ENCODE measurements around the gene MAP4K1. TPM values are rescaled to one million over a fixed set of nuclear protein-coding genes. Genes with fewer than 3 reads are reported as not detected.
"Not testable (repeated sequence)": the region's sequence is repeated elsewhere in the genome, so short reads cannot be mapped to it uniquely, and the experiment has no call there.

The MAP4K1 gene
- polyA plus RNA-seq, 2 of the 4 experiments (the other 2 are of a cell fraction): 1.2 to 2.6 TPM

- FAIRE-seq (peak; percentile 92), DNase-seq (ENCODE audit: low read depth in 1 of 2, low spot score in 1 of 2) (peak in 1 of 2 experiments; percentile 93), ATAC-seq (peak in 1 of 2 experiments; percentile 21; a peak in 3 of 6 replicates)
- 36% methylated on average over 7 of the region's 7 CpGs for WGBS (ENCODE audit: missing lambda C conversion rate)
- not testable (repeated sequence) for H3K9me3 ChIP-seq; H3K4me3 ChIP-seq; TF ChIP-seq FOSL2 (IDR thresholded peaks at IDR 0.05)
- Histone ChIP-seq H3K4me1 (peaks cover 57% of the 10 kb centered on the region), H3K4me2 (peak overlapping the region; percentile 69), H3K27ac (peak overlapping the region; percentile 63 to 81)
- ChIA-PET POLR2A (interaction anchor here (0.8 kb wide), 1 partner anchor 227 kb away, joined by 3 read pairs; no protein-coding TSS in a partner anchor), CTCF (interaction anchor here (3.7 to 11.7 kb wide), 6 partner anchors 12 to 226 kb away, joined by 21 to 172 read pairs (median 142); partner anchors contain the start of genes ACTN4, EIF3K, FAM98C and MAP4K1)
- TF ChIP-seq FOSB (CRISPR knock-in tag; IDR thresholded peaks at IDR 0.05) (peak; percentile 96), ZSCAN20 (CRISPR knock-in tag; IDR thresholded peaks at IDR 0.05) (peak; percentile 99), FOSL2 (CRISPR knock-in tag; IDR thresholded peaks at IDR 0.05) (peak; percentile 63), HMGXB4 (CRISPR knock-in tag; IDR thresholded peaks at IDR 0.05; ENCODE audit: borderline replicate concordance) (peak; percentile 92), FOXS1 (CRISPR knock-in tag; IDR thresholded peaks at IDR 0.05) (peak; percentile 99), TP53 (CRISPR knock-in tag; IDR thresholded peaks at IDR 0.05) (peak; percentile 96), MAX (IDR thresholded peaks at IDR 0.05) (peak; percentile 94), NPAS2 (CRISPR knock-in tag; IDR thresholded peaks at IDR 0.05; ENCODE audit: borderline replicate concordance) (peak; percentile 84; the same call in 1 of the 2 replicates), USF2 (IDR thresholded peaks at IDR 0.05) (peak; percentile 62), EHF (CRISPR knock-in tag; IDR thresholded peaks at IDR 0.05) (peak; percentile 100), HEYL (CRISPR knock-in tag; IDR thresholded peaks at IDR 0.05) (peak; percentile 99), JUN (IDR thresholded peaks at IDR 0.05) (peak in 1 of 2 experiments; percentile 27; a peak in 1 of 5 replicates), HOXA7 (CRISPR knock-in tag; IDR thresholded peaks at IDR 0.05) (peak; percentile 96), RARB (CRISPR knock-in tag; IDR thresholded peaks at IDR 0.05) (peak; percentile 90), ZNF302 (CRISPR knock-in tag; IDR thresholded peaks at IDR 0.05) (peak; percentile 99), TFCP2L1 (CRISPR knock-in tag; IDR thresholded peaks at IDR 0.05) (peak; percentile 91), HOXB5 (CRISPR knock-in tag; IDR thresholded peaks at IDR 0.05) (peak; percentile 99), ATOH8 (CRISPR knock-in tag; IDR thresholded peaks at IDR 0.05; ENCODE audit: low read depth) (peak; percentile 98), MYC (IDR thresholded peaks at IDR 0.05; ENCODE audit: borderline replicate concordance, low read length) (peak; percentile 68; the same call in 1 of the 2 replicates), HOXB13 (CRISPR knock-in tag; IDR thresholded peaks at IDR 0.05; ENCODE audit: low read depth) (peak; percentile 100)
These were observed 14.2 kb upstream of the MAP4K1 start for GRCh38 chr19:38631811-38632475.

- not testable (repeated sequence) for FAIRE-seq, ATAC-seq
These were observed 13.5 kb upstream of the MAP4K1 start for GRCh38 chr19:38631301-38631700.

More at GRCh38 chr19:38631301-38631700, 13.5 kb upstream of the MAP4K1 start:
- Histone ChIP-seq H3K27ac (peak overlapping the region; percentile 63 to 81), H3K4me2 (peak overlapping the region; percentile 69), H3K4me1 (peaks cover 50% of the 10 kb centered on the region)
- 6% methylated on average over 11 of the region's 11 CpGs for WGBS (ENCODE audit: missing lambda C conversion rate)
- H3K9me3 ChIP-seq; H3K4me3 ChIP-seq; DNase-seq (ENCODE audit: low read depth in 1 of 2, low spot score in 1 of 2); POLR2A ChIA-PET; CTCF ChIA-PET: not testable (repeated sequence)
- TF ChIP-seq HEYL (CRISPR knock-in tag; IDR thresholded peaks at IDR 0.05) (peak; percentile 35; the same call in 1 of the 2 replicates), ZNF302 (CRISPR knock-in tag; IDR thresholded peaks at IDR 0.05) (peak; percentile 54; the same call in 1 of the 2 replicates)
